ENCODE data around the gene DNAI2.
"Not testable (repeated sequence)": the region's sequence is repeated elsewhere in the genome, so short reads cannot be mapped to it uniquely, and the experiment has no call there.

Gene DNAI2

DNA sequence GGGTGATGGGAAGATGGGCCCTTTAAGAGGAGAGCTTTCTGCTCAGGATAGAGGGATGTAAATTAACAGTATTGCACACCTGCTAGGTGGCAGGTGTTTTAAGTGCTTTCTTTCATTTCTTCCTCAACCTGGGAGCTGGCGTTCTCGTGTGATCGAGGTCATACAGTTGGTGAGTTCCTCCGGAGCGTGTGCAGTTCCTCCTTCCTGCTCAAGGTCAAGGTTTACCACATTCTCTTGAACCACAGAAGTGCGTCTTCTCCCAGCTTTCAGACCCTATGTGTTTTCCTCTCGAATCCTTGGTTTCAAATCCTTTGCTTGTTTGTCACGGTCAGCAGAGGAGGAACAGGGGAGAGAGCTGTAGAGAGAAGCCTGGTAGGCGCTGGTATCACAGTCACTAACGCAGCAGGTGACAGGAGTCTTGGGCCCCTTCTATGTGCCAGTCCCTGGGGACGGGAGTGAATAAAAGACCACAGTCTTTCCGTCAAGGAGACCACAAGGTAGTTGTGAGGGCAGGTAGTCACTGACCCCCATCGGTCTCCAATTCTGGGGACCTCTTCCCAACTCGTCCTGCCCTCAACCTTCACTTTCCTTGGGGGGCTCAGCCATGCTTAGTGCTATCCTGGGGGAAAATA, 791 bp downstream of the DNAI2 start:
- no peak overlapping the region for H3K4me3 ChIP-seq (ENCODE audit: low read depth, low read length)
- TF ChIP-seq, protein P1, sequence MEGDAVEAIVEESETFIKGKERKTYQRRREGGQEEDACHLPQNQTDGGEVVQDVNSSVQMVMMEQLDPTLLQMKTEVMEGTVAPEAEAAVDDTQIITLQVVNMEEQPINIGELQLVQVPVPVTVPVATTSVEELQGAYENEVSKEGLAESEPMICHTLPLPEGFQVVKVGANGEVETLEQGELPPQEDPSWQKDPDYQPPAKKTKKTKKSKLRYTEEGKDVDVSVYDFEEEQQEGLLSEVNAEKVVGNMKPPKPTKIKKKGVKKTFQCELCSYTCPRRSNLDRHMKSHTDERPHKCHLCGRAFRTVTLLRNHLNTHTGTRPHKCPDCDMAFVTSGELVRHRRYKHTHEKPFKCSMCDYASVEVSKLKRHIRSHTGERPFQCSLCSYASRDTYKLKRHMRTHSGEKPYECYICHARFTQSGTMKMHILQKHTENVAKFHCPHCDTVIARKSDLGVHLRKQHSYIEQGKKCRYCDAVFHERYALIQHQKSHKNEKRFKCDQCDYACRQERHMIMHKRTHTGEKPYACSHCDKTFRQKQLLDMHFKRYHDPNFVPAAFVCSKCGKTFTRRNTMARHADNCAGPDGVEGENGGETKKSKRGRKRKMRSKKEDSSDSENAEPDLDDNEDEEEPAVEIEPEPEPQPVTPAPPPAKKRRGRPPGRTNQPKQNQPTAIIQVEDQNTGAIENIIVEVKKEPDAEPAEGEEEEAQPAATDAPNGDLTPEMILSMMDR (IDR thresholded peaks at IDR 0.05; ENCODE audit: borderline replicate concordance, insufficient read depth, low read depth, low read length), result no peak

DNA sequence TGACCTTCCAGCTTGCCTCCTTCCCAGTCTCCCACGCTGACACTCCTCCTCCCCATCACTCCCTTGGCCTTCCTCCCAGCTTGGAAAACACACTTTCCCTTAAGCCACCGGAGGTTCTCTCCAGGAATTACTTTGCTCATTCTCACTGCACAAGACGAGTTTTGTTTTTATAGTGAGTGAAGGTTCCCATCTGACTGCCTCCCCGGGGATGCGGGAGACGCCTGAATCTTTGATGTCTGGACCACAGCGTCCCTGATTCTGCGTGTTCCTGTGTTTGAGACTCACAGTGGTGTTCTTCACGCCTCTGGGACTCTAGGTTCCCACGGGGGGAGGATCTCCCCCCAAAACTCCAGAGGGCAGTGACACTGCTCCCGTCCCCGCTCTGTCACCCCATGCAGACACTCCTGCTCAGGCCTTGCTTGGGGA, 2.0 kb downstream of the DNAI2 start:
- TF ChIP-seq, protein P1 (IDR thresholded peaks at IDR 0.05; ENCODE audit: borderline replicate concordance, insufficient read depth, low read depth, low read length), result no peak
- no peak overlapping the region for H3K4me3 ChIP-seq (ENCODE audit: low read depth, low read length)

DNA sequence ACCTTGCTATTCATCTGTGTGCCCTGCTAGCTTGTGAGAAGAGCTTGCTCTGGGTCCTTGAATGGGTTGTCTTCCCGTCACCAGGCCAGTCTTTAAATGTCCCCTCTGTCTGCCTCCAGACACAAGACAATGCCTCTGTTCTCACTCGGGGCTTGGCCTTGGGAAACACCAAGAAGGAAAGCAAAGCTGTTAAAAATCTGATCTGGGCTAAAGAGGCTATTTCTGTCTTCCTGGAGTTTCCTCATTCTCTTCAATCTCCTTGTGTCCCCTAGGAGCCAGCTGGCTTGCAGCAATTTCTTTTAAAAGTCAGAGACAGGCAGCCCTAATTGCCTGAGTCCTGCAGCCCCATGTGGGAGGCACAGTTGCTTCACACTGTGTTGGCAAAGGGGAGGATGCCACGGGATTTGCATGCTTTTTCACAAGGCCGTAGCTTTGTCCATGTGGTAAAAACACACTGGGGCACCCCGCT, 2.5 kb downstream of the DNAI2 start:
- H3K4me3 ChIP-seq (ENCODE audit: low read depth, low read length), result no peak overlapping the region
- TF ChIP-seq, protein P1 (IDR thresholded peaks at IDR 0.05; ENCODE audit: borderline replicate concordance, insufficient read depth, low read depth, low read length), result no peak

DNA sequence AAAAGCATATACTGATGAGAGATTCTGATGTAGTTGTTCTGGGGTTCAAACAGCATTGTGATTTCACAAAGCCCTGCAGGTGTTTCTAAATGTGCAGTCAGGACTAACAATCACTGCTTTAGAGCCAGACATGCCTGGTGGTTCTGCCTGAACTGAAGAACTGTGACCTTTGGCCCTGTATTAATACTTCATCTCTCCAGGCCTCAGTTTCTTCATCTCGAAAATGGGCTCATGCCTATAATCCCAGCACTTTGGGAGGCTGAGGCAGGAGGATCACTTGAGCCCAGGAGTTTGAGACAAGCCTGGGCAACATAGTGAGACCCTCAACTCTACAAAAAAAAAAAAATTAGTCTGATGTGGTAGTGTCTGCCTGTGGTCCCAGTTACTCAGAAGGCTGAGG, 3.9 kb downstream of the DNAI2 start:
- TF ChIP-seq, protein P1 (IDR thresholded peaks at IDR 0.05; ENCODE audit: borderline replicate concordance, insufficient read depth, low read depth, low read length), result no peak
- H3K4me3 ChIP-seq (ENCODE audit: low read depth, low read length), result no peak overlapping the region

DNA sequence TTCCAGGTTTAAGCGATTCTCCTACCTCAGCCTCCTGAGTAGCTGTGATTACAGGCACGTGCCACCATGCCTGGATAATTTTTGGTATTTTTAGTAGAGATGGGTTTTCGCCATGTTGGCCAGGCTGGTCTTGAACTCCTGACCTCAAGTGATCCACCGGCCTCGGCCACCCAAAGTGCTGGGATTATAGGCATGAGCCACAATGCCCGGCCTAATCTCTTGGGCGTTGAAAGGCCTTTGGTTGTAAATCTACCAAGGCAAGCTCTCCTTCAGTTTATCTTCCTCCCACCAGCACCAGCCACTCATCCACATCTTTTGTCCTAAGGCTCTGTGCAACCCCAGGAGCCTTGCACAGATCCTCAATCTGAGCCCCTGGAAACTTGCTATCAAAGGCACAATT, 5.6 kb downstream of the DNAI2 start:
- H3K4me3 ChIP-seq (ENCODE audit: low read depth, low read length), result not testable (repeated sequence)

DNA sequence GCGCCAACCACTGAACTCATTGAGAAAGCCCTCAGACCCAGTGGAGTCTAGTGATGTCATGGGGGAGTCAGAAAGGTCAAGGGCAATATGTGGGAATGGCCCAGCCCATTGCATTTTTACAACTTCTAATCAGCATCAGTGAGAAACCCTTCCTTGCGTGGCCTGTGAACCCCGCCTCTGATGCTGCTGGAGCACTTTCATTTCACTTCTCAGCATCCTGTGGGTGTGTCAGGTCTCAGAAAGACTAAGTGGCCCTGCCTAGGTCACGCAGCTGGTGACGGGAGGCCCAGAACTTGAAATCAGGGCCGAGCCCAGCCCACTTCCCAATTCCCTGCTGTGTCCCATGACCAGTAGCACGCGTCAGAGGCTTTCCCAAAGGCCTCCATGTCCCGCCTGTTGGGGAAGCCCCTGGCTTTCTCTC, 6.1 kb downstream of the DNAI2 start:
- no peak overlapping the region for H3K4me3 ChIP-seq (ENCODE audit: low read depth, low read length)
- TF ChIP-seq, protein P1 (IDR thresholded peaks at IDR 0.05; ENCODE audit: borderline replicate concordance, insufficient read depth, low read depth, low read length), result no peak

DNA sequence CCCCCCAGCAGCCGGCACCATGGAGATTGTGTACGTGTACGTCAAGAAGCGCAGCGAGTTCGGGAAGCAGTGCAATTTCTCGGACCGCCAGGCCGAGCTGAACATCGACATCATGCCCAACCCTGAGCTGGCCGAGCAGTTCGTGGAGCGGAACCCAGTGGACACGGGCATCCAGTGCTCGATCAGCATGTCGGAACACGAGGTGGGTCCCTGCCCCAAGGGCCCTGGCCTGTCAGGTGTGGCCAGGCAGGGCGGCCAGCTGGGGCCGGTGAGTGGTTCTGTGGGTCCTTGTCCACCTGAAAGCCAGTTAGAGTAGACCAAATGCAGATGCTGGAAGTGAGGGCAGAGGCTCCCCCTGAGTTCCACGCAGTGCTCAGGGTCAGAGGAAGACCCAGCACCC, 7.8 kb downstream of the DNAI2 start:
- H3K4me3 ChIP-seq (ENCODE audit: low read depth, low read length), result no peak overlapping the region
- TF ChIP-seq, protein P1 (IDR thresholded peaks at IDR 0.05; ENCODE audit: borderline replicate concordance, insufficient read depth, low read depth, low read length), result no peak

DNA sequence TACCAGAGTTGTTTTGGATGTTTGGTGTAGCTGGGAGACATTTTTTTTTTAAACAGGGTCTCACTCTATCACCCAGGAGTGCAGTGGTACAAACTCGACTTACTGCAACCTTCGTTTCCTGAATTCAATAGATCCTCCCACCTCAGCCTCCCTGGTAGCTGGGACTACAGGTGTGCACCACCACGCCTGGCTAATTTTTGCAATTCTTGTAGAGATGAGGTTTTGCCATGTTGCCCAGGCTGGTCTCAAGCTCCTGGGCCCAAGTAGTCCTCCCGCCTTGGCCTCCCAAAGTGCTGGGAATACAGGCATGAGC, 8.2 kb downstream of the DNAI2 start:
- H3K4me3 ChIP-seq (ENCODE audit: low read depth, low read length), result not testable (repeated sequence)

Measured in GM12875 (cell line).